Measurements from ENCODE around the gene LARGE2. TPM values are rescaled to one million over a fixed set of nuclear protein-coding genes. Genes with fewer than 3 reads are reported as not detected.

The LARGE2 gene
- total RNA-seq, 1 experiment from 2014 or later = 108 TPM

DNA sequence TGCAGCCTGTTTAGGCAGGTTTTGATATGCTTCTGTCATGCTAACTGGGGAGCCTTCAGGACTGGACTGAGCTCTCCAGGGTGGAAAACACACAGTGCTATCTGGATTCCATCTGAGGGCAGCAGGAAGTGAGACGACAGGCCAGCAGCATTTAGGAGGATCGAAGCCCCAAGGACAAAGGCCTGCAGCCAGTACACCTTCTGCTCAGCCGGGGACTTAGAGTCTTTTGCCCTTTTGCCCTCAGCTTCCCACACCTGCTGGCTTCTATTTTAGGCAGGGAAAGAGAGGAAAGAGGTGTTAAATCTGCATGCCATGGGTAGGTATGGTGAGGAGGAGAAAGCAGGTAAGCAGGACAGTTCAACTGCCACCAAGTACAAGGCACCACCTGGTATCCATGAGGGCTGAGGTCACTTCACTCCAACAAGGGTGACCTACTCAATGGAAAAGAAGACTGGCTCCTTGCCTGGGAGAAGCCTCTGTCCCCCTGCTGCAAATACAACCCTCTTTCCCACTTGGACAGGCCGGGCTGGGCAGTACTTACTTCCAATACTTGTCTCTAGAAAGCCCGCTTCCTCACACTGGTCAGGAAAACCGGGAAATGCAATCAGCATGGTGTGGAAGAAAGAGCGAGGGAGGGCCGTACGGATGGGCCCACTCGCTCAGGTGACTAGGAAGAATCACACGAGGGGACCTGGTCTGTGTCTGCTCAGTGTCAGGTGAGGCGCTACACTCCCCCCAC lies 12.3 kb downstream of the LARGE2 start:
- Histone ChIP-seq H2BK12ac (ENCODE audit: insufficient read length, low read depth, low read length) (no peak overlapping the region), H3K23ac (ENCODE audit: insufficient read length, low read depth, low read length) (no peak overlapping the region), H2BK120ac (ENCODE audit: low read depth, low read length, poor library complexity, severe bottlenecking) (no peak overlapping the region), H3K9me3 (ENCODE audit: control insufficient read depth, low read depth, low read length) (no peaks in the 10 kb centered on the region), H2BK15ac (ENCODE audit: low read depth, low read length) (no peak overlapping the region), H4K91ac (ENCODE audit: insufficient read length, low read depth, low read length) (no peak overlapping the region), H3K79me1 (ENCODE audit: insufficient read depth, low read depth, low read length, poor library complexity, severe bottlenecking) (no peaks in the 10 kb centered on the region), H3K18ac (ENCODE audit: insufficient read length, low read depth, low read length) (no peak overlapping the region), H2AFZ (ENCODE audit: low read length) (no peak overlapping the region), H3T11ph (ENCODE audit: low read length) (no peak overlapping the region), H3K23me2 (ENCODE audit: insufficient read length, low read depth, low read length, poor library complexity, severe bottlenecking) (no peaks in the 10 kb centered on the region), H3K27ac (ENCODE audit: insufficient read length, low read depth, low read length) (no peak overlapping the region), H3K27me3 (ENCODE audit: insufficient read depth, low read length) (no peaks in the 10 kb centered on the region), H2AK5ac (ENCODE audit: insufficient read length, low read length) (no peak overlapping the region), H3K79me2 (ENCODE audit: insufficient read depth, low read length) (no peaks in the 10 kb centered on the region), H4K8ac (replicated peaks; ENCODE audit: insufficient read length, low read depth, low read length) (no peak overlapping the region), H4K5ac (ENCODE audit: insufficient read length, low read depth, low read length) (no peak overlapping the region), H3K14ac (ENCODE audit: insufficient read depth, low read length) (no peak overlapping the region), H3K4me2 (ENCODE audit: insufficient read depth, insufficient read length, low read length) (no peak overlapping the region), H2BK20ac (ENCODE audit: low read depth, low read length, poor library complexity, severe bottlenecking) (no peak overlapping the region), H2BK5ac (ENCODE audit: insufficient read length, low read length) (no peak overlapping the region), H4K20me1 (ENCODE audit: control insufficient read depth, insufficient read depth, insufficient read length) (no peaks in the 10 kb centered on the region), H3K4ac (ENCODE audit: low read depth, low read length) (no peak overlapping the region), H3K4me1 (ENCODE audit: insufficient read depth, low read length) (0 out of 2 replicates have a peak, but pooled peaks cover 2% of the 10 kb centered on the region), H3K9ac (ENCODE audit: extremely low read depth, insufficient read length, low read length) (no peak overlapping the region), H3K56ac (ENCODE audit: insufficient read length, low read depth, low read length) (no peak overlapping the region)
- H3K4me3 Mint-ChIP-seq = no peak overlapping the region
- no CpG with 5 or more reads among the region's 12 CpGs for WGBS (ENCODE audit: extremely low coverage, insufficient read length, low lambda C conversion rate)
- DNase-seq = no peak
- H3K4me1 Mint-ChIP-seq = peaks cover 15 to 25% of the 10 kb centered on the region in 2 experiments
- H3K36me3 Mint-ChIP-seq (ENCODE audit: insufficient read depth in 1 of 3, low read depth in 3 of 3) = peaks cover 0 to 44% (median 41%) of the 10 kb centered on the region in 3 experiments
- H3K9me3 Mint-ChIP-seq = no peaks in the 10 kb centered on the region
- TF ChIP-seq, protein P1, sequence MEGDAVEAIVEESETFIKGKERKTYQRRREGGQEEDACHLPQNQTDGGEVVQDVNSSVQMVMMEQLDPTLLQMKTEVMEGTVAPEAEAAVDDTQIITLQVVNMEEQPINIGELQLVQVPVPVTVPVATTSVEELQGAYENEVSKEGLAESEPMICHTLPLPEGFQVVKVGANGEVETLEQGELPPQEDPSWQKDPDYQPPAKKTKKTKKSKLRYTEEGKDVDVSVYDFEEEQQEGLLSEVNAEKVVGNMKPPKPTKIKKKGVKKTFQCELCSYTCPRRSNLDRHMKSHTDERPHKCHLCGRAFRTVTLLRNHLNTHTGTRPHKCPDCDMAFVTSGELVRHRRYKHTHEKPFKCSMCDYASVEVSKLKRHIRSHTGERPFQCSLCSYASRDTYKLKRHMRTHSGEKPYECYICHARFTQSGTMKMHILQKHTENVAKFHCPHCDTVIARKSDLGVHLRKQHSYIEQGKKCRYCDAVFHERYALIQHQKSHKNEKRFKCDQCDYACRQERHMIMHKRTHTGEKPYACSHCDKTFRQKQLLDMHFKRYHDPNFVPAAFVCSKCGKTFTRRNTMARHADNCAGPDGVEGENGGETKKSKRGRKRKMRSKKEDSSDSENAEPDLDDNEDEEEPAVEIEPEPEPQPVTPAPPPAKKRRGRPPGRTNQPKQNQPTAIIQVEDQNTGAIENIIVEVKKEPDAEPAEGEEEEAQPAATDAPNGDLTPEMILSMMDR (conservative IDR thresholded peaks at IDR 0.05) = no peak
- no peaks in the 10 kb centered on the region for H3K27me3 Mint-ChIP-seq (ENCODE audit: low read depth)
- peak overlapping the region; percentile 64 to 88 (median 75); a peak in 5 of 7 replicates for H3K27ac Mint-ChIP-seq
